Hepatocyte (in vitro differentiated cells): Measurements from ENCODE around the gene FBXL7.

Experiments
- EZH2 ChIP-seq: fragments of 200-600 bp; sonication (generic); IDR thresholded peaks from 2 replicates; pipeline ENCODE4 v1.6.1; 2016; ENCODE audit warnings: antibody characterized with exemption, mild to moderate bottlenecking, borderline replicate concordance
- TF ChIP-seq, protein P1 (sequence below): fragments of 200-600 bp; sonication (generic); IDR thresholded peaks from 2 replicates; pipeline ENCODE4 v1.5.1; 2016; ENCODE audit warnings: antibody characterized with exemption, mild to moderate bottlenecking; ENCODE audit not compliant: poor library complexity

DNA sequence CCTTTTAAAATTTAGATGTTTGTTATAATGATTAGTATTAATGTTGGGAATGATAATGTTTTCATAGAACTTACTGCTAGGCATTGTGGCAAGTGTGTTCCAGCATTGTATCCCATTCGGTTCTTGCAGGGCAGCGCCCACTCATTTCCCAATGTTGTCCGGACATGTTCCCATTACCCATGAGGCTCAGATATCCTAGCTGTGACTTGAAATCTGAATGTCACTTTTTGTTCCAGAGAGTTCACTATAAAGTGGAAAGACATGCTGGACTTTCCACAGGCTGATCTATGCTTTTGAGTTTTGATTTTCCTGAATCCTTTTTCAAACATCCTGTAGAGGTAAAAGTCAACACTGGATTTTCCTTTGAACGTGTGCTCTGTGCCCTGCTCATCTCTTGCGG, 350.6 kb downstream of the FBXL7 start:
- TF ChIP-seq, protein P1, sequence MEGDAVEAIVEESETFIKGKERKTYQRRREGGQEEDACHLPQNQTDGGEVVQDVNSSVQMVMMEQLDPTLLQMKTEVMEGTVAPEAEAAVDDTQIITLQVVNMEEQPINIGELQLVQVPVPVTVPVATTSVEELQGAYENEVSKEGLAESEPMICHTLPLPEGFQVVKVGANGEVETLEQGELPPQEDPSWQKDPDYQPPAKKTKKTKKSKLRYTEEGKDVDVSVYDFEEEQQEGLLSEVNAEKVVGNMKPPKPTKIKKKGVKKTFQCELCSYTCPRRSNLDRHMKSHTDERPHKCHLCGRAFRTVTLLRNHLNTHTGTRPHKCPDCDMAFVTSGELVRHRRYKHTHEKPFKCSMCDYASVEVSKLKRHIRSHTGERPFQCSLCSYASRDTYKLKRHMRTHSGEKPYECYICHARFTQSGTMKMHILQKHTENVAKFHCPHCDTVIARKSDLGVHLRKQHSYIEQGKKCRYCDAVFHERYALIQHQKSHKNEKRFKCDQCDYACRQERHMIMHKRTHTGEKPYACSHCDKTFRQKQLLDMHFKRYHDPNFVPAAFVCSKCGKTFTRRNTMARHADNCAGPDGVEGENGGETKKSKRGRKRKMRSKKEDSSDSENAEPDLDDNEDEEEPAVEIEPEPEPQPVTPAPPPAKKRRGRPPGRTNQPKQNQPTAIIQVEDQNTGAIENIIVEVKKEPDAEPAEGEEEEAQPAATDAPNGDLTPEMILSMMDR: no peak
- TF ChIP-seq EZH2: no peak
